Cerebellar cortex (tissue), 1 donor: ENCODE results near the gene CEP128.

Experiments
- DNase-seq: peaks from one replicate; pipeline ENCODE4 v3.0.0-alpha.2; 2015; ENCODE audit warnings: low spot score

CEP128 gene

GRCh38 chr14:80941241-80942185 is at the start of gene CEP128:
Gene CEP128 (minus strand): TSS chr14:80941738.
- peak; percentile 99 for DNase-seq

- DNase-seq, result no peak
These were observed 47.3 kb upstream of the CEP128 start for GRCh38 chr14:80988735-80989429.

GRCh38 chr14:80988192-80988591 is 46.7 kb upstream of the CEP128 start:
- DNase-seq, result no peak

GRCh38 chr14:80987235-80988032 is 45.9 kb upstream of the CEP128 start:
- DNase-seq, result peak; percentile 74

GRCh38 chr14:80982711-80983110 is 41.2 kb upstream of the CEP128 start:
- DNase-seq, result no peak

- no peak for DNase-seq
These were observed 40.1 kb upstream of the CEP128 start for GRCh38 chr14:80981673-80982072.

- no peak for DNase-seq
These were observed 39.6 kb upstream of the CEP128 start for GRCh38 chr14:80981156-80981555.

- DNase-seq, result no peak
These were observed 38.4 kb upstream of the CEP128 start for GRCh38 chr14:80979951-80980350.

GRCh38 chr14:80978403-80978802 is 36.9 kb upstream of the CEP128 start:
- DNase-seq, result no peak

- DNase-seq, result no peak
These were observed 35.7 kb upstream of the CEP128 start for GRCh38 chr14:80977221-80977620.

- DNase-seq, result no peak
These were observed 33.1 kb upstream of the CEP128 start for GRCh38 chr14:80974679-80975078.

- DNase-seq, result peak; percentile 34
These were observed 32.5 kb upstream of the CEP128 start for GRCh38 chr14:80973931-80974641.

- DNase-seq, result no peak
These were observed 23.5 kb upstream of the CEP128 start for GRCh38 chr14:80965037-80965436.

GRCh38 chr14:80959496-80959895 is 18.0 kb upstream of the CEP128 start:
- DNase-seq, result no peak

GRCh38 chr14:80958939-80959338 is 17.4 kb upstream of the CEP128 start:
- DNase-seq, result no peak

- DNase-seq, result no peak
These were observed 16.7 kb upstream of the CEP128 start for GRCh38 chr14:80958226-80958625.

GRCh38 chr14:80957613-80958012 is 16.1 kb upstream of the CEP128 start:
- DNase-seq, result no peak

GRCh38 chr14:80956922-80957321 is 15.4 kb upstream of the CEP128 start:
- no peak for DNase-seq

- no peak for DNase-seq
These were observed 14.6 kb upstream of the CEP128 start for GRCh38 chr14:80956102-80956501.

GRCh38 chr14:80955416-80955941 is 13.9 kb upstream of the CEP128 start, which contains the start of gene TSHR:
Gene TSHR (plus strand): TSS chr14:80955621. CDS start chr14:80955681, 60 bp downstream.
- no peak for DNase-seq

- peak; percentile 69 for DNase-seq
These were observed 13.3 kb upstream of the CEP128 start for GRCh38 chr14:80954687-80955299.
